ENCODE measurements around the gene CYP3A7.
"Not testable (repeated sequence)": the region's sequence is repeated elsewhere in the genome, so short reads cannot be mapped to it uniquely, and the experiment has no call there.

Gene CYP3A7

GRCh38 chr7:99742737-99743394, 7.9 kb upstream of the CYP3A7 start:
- no peak for DNase-seq (ENCODE audit: low read depth in 2 of 2)

- DNase-seq (ENCODE audit: low read depth in 2 of 2) = no peak
Observed at GRCh38 chr7:99741441-99741795, 6.4 kb upstream of the CYP3A7 start.

DNA sequence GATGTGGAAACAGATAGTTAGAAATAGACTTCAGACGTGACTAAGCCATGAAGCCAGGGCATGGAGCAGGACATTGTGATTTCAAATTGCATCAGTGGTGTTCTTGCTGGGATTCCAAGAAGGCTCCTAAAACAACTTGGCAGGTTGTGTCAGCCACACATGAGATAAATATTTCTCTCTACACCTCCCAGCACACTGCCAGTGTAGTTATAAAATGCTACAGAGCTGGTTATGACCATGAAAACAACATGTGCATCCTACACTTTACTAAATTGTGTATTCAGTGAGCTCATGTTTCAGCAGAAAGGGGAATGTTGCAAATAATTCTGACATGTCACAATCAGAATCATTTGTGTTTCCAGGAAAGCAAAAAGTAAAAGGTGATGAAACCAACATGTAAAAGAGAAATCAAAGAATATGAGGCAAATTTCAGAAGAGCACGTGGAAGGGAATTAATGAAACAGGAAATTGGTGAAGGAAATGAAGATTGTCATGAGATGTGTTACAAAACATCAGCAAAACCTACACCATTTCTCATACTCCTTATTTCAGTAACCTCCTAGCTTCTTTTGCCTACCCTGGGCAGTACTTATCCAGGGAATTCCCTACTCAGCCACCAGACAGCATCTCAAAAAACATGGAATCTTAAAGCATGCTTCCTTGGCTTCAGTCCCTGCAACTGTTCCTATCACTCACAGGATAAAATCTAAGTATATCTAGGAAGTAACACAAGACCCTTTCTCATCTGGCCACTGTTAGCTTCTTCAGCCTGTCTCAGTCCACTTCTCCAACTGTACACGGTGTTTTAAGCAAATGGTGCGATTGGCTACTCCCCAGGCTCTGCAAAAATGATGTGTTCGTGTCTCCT, 5.8 kb upstream of the CYP3A7 start:
- DNase-seq (ENCODE audit: low read depth in 2 of 2) = no peak

DNA sequence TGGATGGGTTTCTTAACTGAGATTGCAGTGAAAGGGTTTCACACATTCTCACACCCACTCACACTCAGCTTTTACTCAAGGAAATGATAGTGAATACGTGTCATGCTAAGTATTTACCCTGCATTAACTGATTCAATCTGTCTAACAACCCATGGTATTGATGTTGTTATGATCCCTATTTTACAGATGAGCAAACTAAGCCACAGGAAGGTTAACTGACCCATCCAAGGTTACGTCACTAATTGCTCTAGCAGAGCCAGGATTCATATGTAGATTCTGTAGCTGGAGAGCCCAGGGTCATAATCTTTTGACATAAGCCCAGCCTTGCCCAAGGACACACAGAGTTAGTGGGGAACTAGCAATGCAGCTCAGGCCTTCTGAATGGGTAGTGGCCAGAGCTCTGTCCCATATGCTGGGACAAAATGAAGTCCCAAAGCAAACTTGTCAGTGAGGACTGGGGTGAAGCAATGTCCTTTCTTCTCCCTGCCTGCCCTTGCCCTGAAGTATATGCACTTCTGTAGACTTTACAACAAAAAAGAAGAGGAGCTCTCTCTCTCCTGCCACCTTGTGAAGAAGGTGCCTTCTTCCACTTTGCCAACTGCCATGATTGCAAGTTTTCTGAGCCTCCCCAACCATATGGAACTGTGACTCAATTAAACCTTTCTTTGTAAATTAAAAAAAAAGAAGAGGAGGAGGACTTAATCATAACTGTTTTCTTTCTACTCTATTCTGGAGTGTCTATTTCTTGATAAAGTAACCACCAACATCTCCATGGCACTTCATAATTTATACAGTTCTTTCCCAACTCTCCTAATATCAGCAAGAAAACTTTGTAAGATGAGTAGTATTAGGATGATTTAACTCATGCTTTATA, 4.9 kb upstream of the CYP3A7 start:
- no peak for DNase-seq (ENCODE audit: low read depth in 2 of 2)

GRCh38 chr7:99737726-99738125, 2.7 kb upstream of the CYP3A7 start:
- DNase-seq (ENCODE audit: low read depth in 2 of 2) = no peak

DNA sequence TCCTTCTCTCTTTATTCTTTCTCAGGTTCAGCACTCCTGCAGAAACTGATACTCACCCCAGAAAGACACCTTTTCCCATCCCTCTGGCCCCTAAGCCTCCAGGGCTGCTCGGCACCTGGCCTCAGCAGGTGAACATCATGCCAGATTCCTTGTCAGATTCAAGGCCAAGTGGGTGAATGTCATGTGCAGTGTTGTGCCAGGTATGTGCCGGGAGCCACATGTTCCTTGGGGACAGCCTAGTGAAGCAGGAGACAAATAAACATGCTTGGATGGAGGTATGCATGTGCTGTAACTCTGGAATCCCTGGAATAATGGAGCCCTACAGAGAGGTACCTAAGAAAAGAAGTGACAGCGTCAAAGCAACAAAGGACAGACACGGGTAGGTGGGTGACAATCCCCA, 1.7 kb upstream of the CYP3A7 start:
- not testable (repeated sequence) for DNase-seq (ENCODE audit: low read depth in 2 of 2)

- DNase-seq (ENCODE audit: low read depth in 2 of 2) = no peak
Observed at GRCh38 chr7:99733448-99733847, 1.5 kb downstream of the CYP3A7 start.

DNA sequence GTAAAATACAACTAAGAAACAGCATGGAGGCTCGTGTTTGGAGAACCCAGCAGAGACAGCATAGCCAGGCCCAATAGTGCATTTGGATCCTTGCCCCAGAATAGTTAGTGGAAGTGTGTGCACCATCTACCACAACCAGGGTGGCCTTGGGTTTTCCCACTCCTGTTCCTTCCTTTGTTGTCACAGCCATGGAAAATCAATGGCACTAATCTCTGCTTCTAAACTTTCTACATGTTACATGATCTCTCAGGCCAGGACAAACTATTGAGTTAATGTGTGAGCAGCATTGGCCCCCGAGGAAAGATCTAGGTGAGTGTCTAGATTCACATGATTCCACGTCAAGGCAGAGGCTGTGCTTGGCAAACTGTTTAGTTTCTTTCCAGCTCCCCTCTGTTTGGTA, 2.0 kb downstream of the CYP3A7 start:
- DNase-seq (ENCODE audit: low read depth in 2 of 2) = no peak

DNA sequence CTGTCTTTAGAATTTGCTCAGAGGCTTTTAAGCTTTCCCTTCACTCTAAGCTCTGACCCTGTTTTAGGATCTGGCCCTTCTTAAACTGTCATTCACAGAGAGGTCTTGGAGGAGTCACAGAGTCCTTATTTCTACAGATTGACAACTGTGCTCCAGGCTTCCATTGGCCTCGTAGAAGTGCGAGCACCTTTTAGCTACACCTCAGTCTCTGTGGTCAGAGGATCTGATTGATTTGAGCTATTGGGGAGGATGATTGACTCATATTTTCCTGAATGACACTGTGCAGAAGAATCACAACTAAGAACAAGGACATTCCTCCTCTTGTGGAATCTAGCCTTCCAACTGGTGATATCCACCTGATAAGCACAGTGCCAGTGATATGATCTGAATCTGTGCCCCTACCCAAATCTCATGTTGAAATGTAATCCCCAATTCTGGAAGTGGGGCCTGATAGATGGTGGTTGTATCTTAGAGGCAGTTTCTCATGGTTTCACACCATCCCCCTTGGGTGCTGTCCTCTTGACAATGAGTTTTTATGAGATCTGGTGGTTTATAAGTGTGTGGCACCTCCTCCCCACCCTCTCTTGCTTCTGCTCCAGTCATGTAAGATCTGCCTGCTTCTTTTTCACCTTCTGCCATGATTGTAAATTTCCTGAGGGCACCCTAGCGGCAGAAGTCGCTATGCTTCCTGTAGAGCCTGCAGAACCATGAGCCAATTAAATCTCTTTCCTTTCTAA, 3.2 kb downstream of the CYP3A7 start:
- no peak for DNase-seq (ENCODE audit: low read depth in 2 of 2)

GRCh38 chr7:99730992-99731391, 4.0 kb downstream of the CYP3A7 start:
- DNase-seq (ENCODE audit: low read depth in 2 of 2) = no peak

- DNase-seq (ENCODE audit: low read depth in 2 of 2) = no peak
Observed at GRCh38 chr7:99730238-99730810, 4.7 kb downstream of the CYP3A7 start.

DNA sequence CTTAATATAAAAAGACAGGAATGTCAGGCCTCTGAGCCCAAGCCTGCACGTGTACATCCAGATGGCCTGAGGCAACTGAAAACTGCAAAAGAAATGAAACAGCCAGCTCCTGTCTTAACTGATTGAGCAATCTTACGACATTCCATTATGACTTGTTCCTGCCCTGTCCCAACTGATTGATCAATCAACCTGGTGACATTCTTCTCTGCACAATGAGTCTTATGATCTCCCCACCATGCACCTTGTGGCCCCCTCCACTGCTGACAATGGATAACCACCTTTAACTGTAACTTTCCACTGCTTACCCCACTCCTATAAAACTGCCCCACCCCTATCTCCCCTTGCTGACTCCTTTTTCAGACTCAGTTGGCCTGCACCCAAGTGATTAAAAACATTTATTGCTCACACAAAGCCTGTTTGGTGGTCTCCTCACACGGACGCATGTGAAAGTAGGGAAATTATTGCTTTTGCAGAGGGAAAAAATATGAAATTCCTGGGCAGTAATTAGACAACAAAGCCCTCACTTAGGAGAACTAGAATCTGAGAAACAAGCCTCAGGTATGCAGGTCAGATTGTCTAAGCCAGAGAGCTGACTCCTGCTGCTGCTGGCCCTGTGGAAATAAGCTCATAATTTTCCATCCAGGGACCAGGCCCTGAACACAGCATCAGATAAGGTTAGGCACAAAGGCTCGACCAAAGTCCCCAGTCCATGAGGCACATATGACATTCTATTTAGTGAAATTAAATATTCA, 5.3 kb downstream of the CYP3A7 start:
- DNase-seq (ENCODE audit: low read depth in 2 of 2) = no peak

- no peak for DNase-seq (ENCODE audit: low read depth in 2 of 2)
Observed at GRCh38 chr7:99728615-99729014, 6.4 kb downstream of the CYP3A7 start.

DNA sequence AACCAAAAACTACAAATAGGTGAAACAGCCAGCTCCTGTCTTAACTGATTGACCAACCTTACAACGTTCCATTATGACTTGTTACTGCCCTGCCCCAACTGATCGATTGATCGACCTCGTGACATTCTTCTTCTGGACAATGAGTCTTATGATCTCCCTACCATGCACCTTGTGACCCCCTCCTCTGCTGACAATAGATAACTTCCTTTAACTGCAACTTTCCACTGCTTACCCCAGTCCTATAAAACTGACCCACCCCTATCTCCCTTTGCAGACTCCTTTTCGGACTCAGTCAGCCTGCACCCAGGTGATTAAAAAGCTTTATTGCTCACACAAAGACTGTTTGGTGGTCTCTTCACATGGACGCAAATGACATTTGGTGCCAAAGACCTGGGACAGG, 11.8 kb downstream of the CYP3A7 start:
- DNase-seq (ENCODE audit: low read depth in 2 of 2) = not testable (repeated sequence)

DNA sequence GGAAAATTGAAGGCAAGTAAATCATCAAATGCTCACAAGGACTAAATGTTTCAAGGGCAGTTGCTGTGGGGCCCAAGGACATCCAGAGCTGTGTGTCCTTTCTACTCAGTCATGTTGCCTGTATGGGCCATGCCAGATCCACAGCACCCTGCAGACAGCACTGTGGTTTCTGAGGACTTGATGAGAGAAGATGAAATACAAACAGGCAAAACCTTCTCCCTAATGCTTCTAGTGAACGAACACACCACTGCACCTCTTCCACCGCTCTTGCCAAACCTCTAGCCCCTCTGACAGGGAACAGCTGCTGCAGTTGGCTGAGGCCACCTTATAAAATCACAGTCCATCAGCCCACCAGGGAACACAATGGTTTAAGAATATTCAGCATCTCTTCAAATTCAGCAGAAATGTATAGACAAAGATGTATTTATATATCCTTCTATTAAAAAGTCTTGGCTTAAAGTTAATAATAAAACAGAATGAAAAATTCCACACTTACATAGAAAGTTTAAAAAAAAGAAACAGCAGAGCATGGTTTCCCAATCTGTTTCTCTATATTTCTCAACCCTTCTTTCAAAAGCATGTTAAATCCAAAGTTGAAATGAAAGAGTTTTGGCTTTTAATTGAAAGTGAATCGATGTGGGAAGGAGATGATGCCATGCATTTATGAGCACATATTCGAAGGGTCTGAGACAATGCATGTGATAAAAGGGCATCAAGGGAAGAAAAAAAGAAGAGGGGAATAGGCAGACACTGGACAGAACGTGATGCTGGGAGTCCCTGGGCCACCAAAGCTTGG, 14.0 kb downstream of the CYP3A7 start:
- DNase-seq (ENCODE audit: low read depth in 2 of 2) = no peak

GRCh38 chr7:99719996-99720769, 14.8 kb downstream of the CYP3A7 start:
- no peak for DNase-seq (ENCODE audit: low read depth in 2 of 2)

- DNase-seq (ENCODE audit: low read depth in 2 of 2) = no peak
Observed at GRCh38 chr7:99713995-99714570, 20.9 kb downstream of the CYP3A7 start.

DNA sequence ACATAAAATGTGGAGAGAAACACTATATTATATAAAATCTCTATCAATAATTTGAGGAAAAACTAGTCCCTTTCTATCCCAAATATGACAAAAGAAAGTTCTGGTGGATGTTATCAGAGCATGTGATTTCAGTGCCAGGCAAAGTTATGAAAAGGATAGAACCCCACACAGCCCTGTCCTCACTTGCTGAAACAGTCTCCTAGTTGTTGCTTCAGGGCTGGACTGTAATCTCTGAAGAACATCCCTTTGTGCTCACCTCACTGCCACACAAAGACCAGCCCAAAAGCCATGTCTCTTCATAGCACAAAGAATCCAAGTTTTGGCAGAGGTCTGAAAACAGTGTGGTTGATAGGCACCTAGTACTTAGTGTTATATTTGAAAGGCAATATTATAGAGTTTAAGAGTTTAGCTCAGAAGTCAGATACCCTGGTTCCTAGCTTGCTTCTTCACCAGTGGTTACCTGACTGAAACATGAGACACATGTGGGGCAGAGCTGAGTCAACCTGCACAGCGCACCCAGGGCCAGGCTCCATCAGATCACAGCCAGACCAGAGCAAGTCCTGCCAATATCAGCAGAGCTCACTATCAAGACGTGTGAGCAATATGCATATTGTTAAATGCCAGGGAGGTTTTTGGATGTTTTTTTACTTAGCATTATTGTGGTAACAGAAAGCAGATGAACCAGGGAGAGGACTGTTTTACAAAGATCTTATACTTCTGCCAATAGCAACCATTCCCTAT, 25.0 kb downstream of the CYP3A7 start:
- DNase-seq (ENCODE audit: low read depth in 2 of 2) = no peak
